Gastrocnemius medialis (tissue), 4 donors: ENCODE data around the gene OGA. TPM values are rescaled to one million over a fixed set of nuclear protein-coding genes. Genes with fewer than 3 reads are reported as not detected.

Source experiments
- ATAC-seq, 2 donors: fragments of 150-250 bp; one replicate each; pipeline ENCODE4 v1.9.1; 2016
- DNase-seq, 2 donors: peaks; one replicate each; pipeline ENCODE4 v3.0.0-alpha.2; 2019
- H3K27ac ChIP-seq, 4 donors: fragments of 200-600 bp; sonication (generic); 1 replicate in 1 of 4; 2 replicates in 3 of 4; pipeline ENCODE4 v1.5.1; 2016 to 2018; ENCODE audit warnings: mild to moderate bottlenecking in 2 of 4, moderate library complexity in 1 of 4
- H3K27me3 ChIP-seq, 3 donors: fragments of 200-600 bp; sonication (generic) in 2 of 3; 1 replicate in 1 of 3; 2 replicates in 2 of 3; pipeline versions ENCODE4 v1.5.1 to v1.6.0; 2016 to 2019; ENCODE audit warnings: mild to moderate bottlenecking in 1 of 3, moderate library complexity in 1 of 3
- H3K36me3 ChIP-seq, 2 donors: fragments of 200-600 bp; sonication (generic) in 1 of 2; one replicate each; pipeline ENCODE4 v1.5.1; 2017 to 2018
- H3K4me1 ChIP-seq, 2 donors: fragments of 200-600 bp; sonication (generic) in 1 of 2; one replicate each; pipeline ENCODE4 v1.5.1; 2016 to 2017; ENCODE audit warnings: mild to moderate bottlenecking in 2 of 2
- H3K4me3 ChIP-seq, 4 donors: fragments of 200-600 bp; sonication (generic) in 3 of 4; 1 replicate in 1 of 4; 2 replicates in 3 of 4; pipeline ENCODE4 v1.5.1; 2016 to 2019; ENCODE audit warnings: mild to moderate bottlenecking in 2 of 4
- H3K9me3 ChIP-seq, 3 donors: fragments of 200-600 bp; sonication (generic) in 2 of 3; 1 replicate in 1 of 3; 2 replicates in 2 of 3; pipeline ENCODE4 v1.5.1; 2016 to 2019
- POLR2A ChIP-seq, 2 donors: fragments of 450-650 bp; IDR thresholded peaks; one replicate each; pipeline ENCODE4 v1.6.1; 2017; ENCODE audit warnings: antibody characterized with exemption in 2 of 2, mild to moderate bottlenecking in 2 of 2, moderate library complexity in 2 of 2
- in situ Hi-C, 4 donors: fragments of 200-750 bp; cut with MboI; loops; one replicate each; pipeline versions ENCODE4 v1.15.0 to v1.8.0; 2017; ENCODE audit warnings: low sequenced_read_pairs in 4 of 4
- intact Hi-C: fragments of 100-400 bp; cut with DNase I; formaldehyde crosslinking; loops from one replicate; pipeline ENCODE4 v1.15.1; 2023; ENCODE audit warnings: low total_unique reads
- total RNA-seq, 4 donors: library from RNA; depleted of rRNA; stranded (reverse); fragments of >200 nt; gene quantifications; one replicate each; pipeline versions ENCODE4 v1.1.0 to v1.2.3, GENCODE V29; 2016
- TF ChIP-seq, protein P1 (sequence below), 5 experiments: fragments of 450-650 bp in 3 of 5; fragments of 200-600 bp in 2 of 5; sonication (generic) in 2 of 5; IDR thresholded peaks in 4 of 5; conservative IDR thresholded peaks in 1 of 5; 1 replicate in 4 of 5; 2 replicates in 1 of 5; pipeline ENCODE4 v1.5.1; 2016 to 2019; ENCODE audit warnings: antibody characterized with exemption in 5 of 5, mild to moderate bottlenecking in 3 of 5, moderate library complexity in 3 of 5

The OGA gene
- total RNA-seq, 4 donors from 2014 or later = 25.8 to 85.5 (median 48.3) TPM

DNA sequence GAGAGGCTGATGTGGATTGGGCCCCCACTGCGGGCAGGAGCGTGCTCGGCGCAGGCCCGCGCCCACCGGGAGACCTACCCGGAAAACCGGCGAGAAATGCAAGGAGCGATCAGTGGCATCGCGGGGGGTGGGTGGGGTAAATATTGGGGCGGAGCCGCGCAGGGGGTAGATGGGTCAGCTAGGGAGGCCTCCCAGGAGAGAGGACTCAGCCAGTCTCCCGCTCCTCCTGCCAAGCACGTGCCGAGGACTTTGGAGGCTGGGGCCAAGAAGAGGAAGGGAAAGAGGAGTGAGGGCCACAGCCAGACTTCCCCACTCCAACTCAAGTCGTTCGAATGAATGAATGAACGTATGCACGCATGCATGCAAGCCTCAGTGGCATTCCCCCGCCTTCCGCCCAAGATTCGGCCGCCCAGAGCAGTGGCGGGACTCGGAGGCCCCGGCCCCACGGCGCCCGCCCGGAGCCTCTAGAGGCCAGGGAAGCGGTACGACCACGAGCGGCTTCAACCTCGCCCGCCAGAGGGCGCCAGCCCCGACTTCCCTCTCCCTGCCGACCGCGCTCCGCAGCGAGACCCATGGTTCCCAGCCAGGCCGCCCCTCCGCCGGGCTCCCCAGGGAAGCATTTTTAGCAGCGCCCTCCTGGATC is 38.6 kb downstream of the OGA start:
- H3K9me3 ChIP-seq = no peaks in the 10 kb centered on the region
- peaks cover 37 to 43% (median 39%) of the 10 kb centered on the region in 3 donors for H3K27me3 ChIP-seq
- peak; percentile 58 to 69 for ATAC-seq
- DNase-seq = peak; percentile 27 to 52
- H3K27ac ChIP-seq = no peak overlapping the region
- in situ Hi-C loops = loop anchor here in 2 of 4 donors (10.0 kb wide), 1 partner anchor 175 kb away; no protein-coding TSS in a partner anchor
- intact Hi-C loops = loop anchor here (1.0 kb wide), 1 partner anchor 230 kb away; no protein-coding TSS in a partner anchor
- TF ChIP-seq POLR2A (IDR thresholded peaks at IDR 0.05) = no peak
- TF ChIP-seq, protein P1, sequence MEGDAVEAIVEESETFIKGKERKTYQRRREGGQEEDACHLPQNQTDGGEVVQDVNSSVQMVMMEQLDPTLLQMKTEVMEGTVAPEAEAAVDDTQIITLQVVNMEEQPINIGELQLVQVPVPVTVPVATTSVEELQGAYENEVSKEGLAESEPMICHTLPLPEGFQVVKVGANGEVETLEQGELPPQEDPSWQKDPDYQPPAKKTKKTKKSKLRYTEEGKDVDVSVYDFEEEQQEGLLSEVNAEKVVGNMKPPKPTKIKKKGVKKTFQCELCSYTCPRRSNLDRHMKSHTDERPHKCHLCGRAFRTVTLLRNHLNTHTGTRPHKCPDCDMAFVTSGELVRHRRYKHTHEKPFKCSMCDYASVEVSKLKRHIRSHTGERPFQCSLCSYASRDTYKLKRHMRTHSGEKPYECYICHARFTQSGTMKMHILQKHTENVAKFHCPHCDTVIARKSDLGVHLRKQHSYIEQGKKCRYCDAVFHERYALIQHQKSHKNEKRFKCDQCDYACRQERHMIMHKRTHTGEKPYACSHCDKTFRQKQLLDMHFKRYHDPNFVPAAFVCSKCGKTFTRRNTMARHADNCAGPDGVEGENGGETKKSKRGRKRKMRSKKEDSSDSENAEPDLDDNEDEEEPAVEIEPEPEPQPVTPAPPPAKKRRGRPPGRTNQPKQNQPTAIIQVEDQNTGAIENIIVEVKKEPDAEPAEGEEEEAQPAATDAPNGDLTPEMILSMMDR (IDR thresholded peaks at IDR 0.05 in 4 of 5, conservative IDR thresholded peaks at IDR 0.05 in 1 of 5) = peak; percentile 73 to 94 (median 84)
- H3K4me3 ChIP-seq = peak overlapping the region; percentile 26 to 65 (median 46)
- H3K4me1 ChIP-seq = peaks cover 32 to 38% of the 10 kb centered on the region in 2 donors
- peaks cover 0 to 3% of the 10 kb centered on the region in 2 donors for H3K36me3 ChIP-seq

DNA sequence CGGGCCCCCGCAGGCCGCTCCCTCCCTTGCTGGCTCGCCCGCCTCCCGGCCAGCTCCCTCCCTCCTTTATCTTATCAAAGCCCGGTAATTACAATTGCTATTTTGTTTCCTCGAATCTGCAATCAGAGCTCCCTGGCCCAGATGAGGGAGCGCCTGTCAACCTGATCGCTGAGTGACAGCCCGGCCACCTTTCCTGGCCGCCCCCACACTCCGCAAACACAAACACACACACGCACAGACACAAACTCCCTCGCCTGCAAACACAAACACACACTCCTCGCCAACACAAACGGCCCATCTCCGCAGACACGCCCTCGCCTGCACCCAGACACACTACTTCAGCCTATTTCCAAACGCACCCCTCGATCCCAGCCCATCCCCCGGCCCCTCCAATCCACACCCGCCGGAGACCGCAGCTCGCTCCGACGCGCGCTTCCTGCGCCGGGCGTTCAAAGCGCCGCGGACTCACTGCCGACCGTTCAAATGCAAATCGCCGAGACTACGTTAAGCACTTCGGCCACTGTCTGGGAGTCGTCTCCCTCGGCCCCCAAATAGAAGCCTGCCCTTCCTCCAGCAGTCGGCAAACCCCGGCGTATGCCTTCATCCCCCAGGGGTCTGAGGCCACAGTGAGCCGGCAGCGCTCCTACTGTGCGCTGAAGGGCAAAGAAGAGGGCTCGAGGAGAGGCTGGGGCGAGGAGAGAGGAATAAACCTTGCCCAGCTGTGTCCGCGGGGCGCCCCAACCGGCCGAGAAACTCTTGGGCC is 39.3 kb downstream of the OGA start:
- DNase-seq (no peak), ATAC-seq (no peak)
- in situ Hi-C loops (no loop called here), intact Hi-C loops (loop anchor here (1.0 kb wide), 1 partner anchor 230 kb away; no protein-coding TSS in a partner anchor)
- peaks cover 32 to 36% of the 10 kb centered on the region in 2 donors for H3K4me1 ChIP-seq
- peaks cover 44 to 50% (median 46%) of the 10 kb centered on the region in 3 donors for H3K27me3 ChIP-seq
- no peak overlapping the region for H3K27ac ChIP-seq
- peak overlapping the region; percentile 26 to 65 (median 46) for H3K4me3 ChIP-seq
- H3K9me3 ChIP-seq = no peaks in the 10 kb centered on the region
- no peak for TF ChIP-seq POLR2A (IDR thresholded peaks at IDR 0.05)
- TF ChIP-seq, protein P1 (IDR thresholded peaks at IDR 0.05 in 4 of 5, conservative IDR thresholded peaks at IDR 0.05 in 1 of 5) = no peak
- no peaks in the 10 kb centered on the region for H3K36me3 ChIP-seq

DNA sequence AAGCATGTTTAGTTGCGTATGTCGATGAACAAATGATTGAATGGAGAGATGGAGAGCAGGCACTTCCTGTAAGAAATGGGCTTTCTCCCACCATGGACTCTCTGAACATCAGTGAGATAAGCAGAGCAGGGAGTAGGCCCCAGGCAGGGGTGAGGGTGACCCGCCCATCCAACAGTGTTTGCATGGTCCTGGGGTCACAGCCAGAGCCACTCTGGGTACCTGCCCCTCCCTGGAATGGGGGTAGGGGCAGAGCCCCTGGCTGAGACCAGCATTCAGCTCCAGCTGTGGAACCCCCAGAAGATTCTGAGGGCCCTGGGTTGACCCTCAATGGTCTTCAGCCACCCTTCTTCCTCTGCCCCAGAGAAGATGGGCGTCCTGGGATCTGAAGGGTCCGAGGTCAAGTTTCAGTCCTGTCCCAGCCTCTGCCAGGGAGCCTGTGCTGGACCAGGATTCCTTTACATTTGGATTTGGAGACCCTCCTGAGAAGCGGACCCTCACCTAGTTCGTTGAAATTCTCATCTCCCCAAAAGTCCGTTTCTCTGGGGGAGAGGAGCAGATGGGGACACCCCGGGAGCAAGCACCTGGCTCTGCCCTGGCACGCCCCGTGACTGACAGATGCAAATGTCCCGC is 40.0 kb downstream of the OGA start:
- no peak for DNase-seq
- TF ChIP-seq, protein P1 (IDR thresholded peaks at IDR 0.05 in 4 of 5, conservative IDR thresholded peaks at IDR 0.05 in 1 of 5) = no peak
- TF ChIP-seq POLR2A (IDR thresholded peaks at IDR 0.05) = no peak
- intact Hi-C loops = no loop called here
- Histone ChIP-seq H3K4me3 (no peak overlapping the region), H3K36me3 (no peaks in the 10 kb centered on the region), H3K27me3 (peaks cover 51 to 56% (median 52%) of the 10 kb centered on the region in 3 donors), H3K4me1 (peaks cover 25 to 32% of the 10 kb centered on the region in 2 donors), H3K27ac (no peak overlapping the region), H3K9me3 (no peaks in the 10 kb centered on the region)
- in situ Hi-C loops = no loop called here
- ATAC-seq = no peak

DNA sequence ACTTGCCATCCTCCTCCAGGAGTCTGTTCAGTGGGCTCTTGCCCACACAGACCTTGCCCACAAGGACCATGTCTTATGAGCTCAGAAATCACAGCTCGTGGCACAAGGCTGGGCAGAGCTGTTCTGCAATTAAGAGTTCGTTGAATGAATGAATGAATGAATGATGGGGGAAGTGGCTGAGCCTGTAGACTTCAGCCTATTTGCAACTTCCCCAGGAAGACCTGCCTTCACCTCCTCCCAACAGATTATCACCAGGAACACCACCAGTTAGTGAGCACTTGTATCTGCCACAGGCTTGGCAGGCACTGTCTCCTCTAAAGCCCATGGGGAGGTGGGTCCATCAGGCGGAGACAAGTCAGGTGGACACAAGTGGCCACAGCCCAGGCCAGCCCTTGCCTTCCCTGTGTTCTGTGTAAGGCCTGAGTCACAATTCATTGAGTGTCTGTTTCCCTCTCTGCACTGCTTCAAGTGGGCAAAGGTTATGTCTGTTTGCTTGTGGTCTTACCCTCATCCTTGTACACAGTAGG is 40.6 kb downstream of the OGA start:
- H3K4me1 ChIP-seq = peaks cover 25 to 28% of the 10 kb centered on the region in 2 donors
- H3K9me3 ChIP-seq = no peaks in the 10 kb centered on the region
- in situ Hi-C loops (no loop called here), intact Hi-C loops (no loop called here)
- ATAC-seq (no peak), DNase-seq (no peak)
- H3K27ac ChIP-seq = no peak overlapping the region
- no peak overlapping the region for H3K4me3 ChIP-seq
- TF ChIP-seq, protein P1 (IDR thresholded peaks at IDR 0.05 in 4 of 5, conservative IDR thresholded peaks at IDR 0.05 in 1 of 5) = no peak
- TF ChIP-seq POLR2A (IDR thresholded peaks at IDR 0.05) = no peak
- H3K27me3 ChIP-seq = peaks cover 57 to 62% (median 58%) of the 10 kb centered on the region in 3 donors
- no peaks in the 10 kb centered on the region for H3K36me3 ChIP-seq
